ENCODE measurements around the gene FAM76A. TPM values are rescaled to one million over a fixed set of nuclear protein-coding genes. Genes with fewer than 3 reads are reported as not detected.

The FAM76A gene
- total and polyA plus RNA-seq, 2 donors (not counting 3 experiments of a cell fraction or from before 2014, with no cell fraction given) = 1.8 to 12.8 TPM

GRCh38 chr1:27744556-27744955 is 18.8 kb downstream of the FAM76A start:
- CTCF ChIA-PET = interaction anchor here (0.8 to 1.5 kb wide), 3 partner anchors 16 to 25 kb away, joined by 3 to 4 read pairs (median 4); partner anchors contain the start of gene FAM76A
- POLR2A ChIA-PET = no interaction called here
- no peak overlapping the region for H3K4me3 ChIP-seq (replicated peaks in 1 of 3; ENCODE audit: insufficient read depth in 1 of 3, low read depth in 1 of 3, low read length in 3 of 3)
- H4K20me1 ChIP-seq (replicated peaks; ENCODE audit: control insufficient read depth, extremely low read depth, insufficient read depth, low read length) = no peaks in the 10 kb centered on the region
- H3K36me3 ChIP-seq (ENCODE audit: control insufficient read depth in 2 of 2, extremely low read depth in 1 of 2, insufficient read depth in 2 of 2, low read length in 2 of 2) = peaks cover under 1% of the 10 kb centered on the region in 2 experiments
- FAIRE-seq (no peak), DNase-seq (ENCODE audit: low read depth, low spot score) (no peak)
- H3K79me2 ChIP-seq (ENCODE audit: control insufficient read depth, insufficient read depth, low read length) = no peaks in the 10 kb centered on the region
- H2AFZ ChIP-seq (ENCODE audit: low read depth, low read length) = no peak overlapping the region
- intact Hi-C loops (cut with micrococcal nuclease) (no loop called here), dilution Hi-C loops (cut with MboI; ENCODE audit: extremely low pct_ligation_motif_present, low sequenced_read_pairs) (no loop called here)
- H3K4me1 ChIP-seq (ENCODE audit: control insufficient read depth, extremely low read depth, insufficient read depth, low read length) = no peaks in the 10 kb centered on the region
- no peaks in the 10 kb centered on the region for H3K27me3 ChIP-seq (ENCODE audit: control insufficient read depth in 2 of 2, insufficient read depth in 2 of 2, low read length in 2 of 2)
- H3K9me1 ChIP-seq (replicated peaks; ENCODE audit: control insufficient read depth, extremely low read depth, insufficient read depth, low read length) = no peaks in the 10 kb centered on the region
- H3K9me3 ChIP-seq (replicated peaks; ENCODE audit: control insufficient read depth, insufficient read depth, low read length) = no peaks in the 10 kb centered on the region
- TF ChIP-seq GATA2 (IDR thresholded peaks at IDR 0.05; ENCODE audit: insufficient read depth, insufficient read length, low read depth, low read length) = no peak
- no peak for TF ChIP-seq JUN (IDR thresholded peaks at IDR 0.05; ENCODE audit: borderline replicate concordance, insufficient read depth, insufficient read length, low read depth)
- no peak for TF ChIP-seq POLR2AphosphoS5 (IDR thresholded peaks at IDR 0.05; ENCODE audit: insufficient read depth, low read depth, low read length)
- TF ChIP-seq, protein P1, sequence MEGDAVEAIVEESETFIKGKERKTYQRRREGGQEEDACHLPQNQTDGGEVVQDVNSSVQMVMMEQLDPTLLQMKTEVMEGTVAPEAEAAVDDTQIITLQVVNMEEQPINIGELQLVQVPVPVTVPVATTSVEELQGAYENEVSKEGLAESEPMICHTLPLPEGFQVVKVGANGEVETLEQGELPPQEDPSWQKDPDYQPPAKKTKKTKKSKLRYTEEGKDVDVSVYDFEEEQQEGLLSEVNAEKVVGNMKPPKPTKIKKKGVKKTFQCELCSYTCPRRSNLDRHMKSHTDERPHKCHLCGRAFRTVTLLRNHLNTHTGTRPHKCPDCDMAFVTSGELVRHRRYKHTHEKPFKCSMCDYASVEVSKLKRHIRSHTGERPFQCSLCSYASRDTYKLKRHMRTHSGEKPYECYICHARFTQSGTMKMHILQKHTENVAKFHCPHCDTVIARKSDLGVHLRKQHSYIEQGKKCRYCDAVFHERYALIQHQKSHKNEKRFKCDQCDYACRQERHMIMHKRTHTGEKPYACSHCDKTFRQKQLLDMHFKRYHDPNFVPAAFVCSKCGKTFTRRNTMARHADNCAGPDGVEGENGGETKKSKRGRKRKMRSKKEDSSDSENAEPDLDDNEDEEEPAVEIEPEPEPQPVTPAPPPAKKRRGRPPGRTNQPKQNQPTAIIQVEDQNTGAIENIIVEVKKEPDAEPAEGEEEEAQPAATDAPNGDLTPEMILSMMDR (IDR thresholded peaks at IDR 0.05; ENCODE audit: extremely low read depth in 1 of 2, insufficient read depth in 1 of 2, low read depth in 1 of 2, low read length in 2 of 2) = no peak
- no peak for TF ChIP-seq MYC (IDR thresholded peaks at IDR 0.05; ENCODE audit: low read depth, low read length)
- H3K9ac ChIP-seq (replicated peaks; ENCODE audit: extremely low read depth, insufficient read depth, low read length) = no peak overlapping the region
- no peak overlapping the region for H3K27ac ChIP-seq (ENCODE audit: insufficient read depth, low read depth, low read length)
- BruUV-seq (replicated peaks) = no TSS peak
- no peak overlapping the region for H3K4me2 ChIP-seq (ENCODE audit: insufficient read depth, low read length)

GRCh38 chr1:27745466-27745865 is 19.7 kb downstream of the FAM76A start:
- ChIA-PET POLR2A (no interaction called here), CTCF (interaction anchor here (0.6 kb wide), 1 partner anchor 15 kb away, joined by 3 read pairs; no protein-coding TSS in a partner anchor)
- H3K4me1 ChIP-seq (ENCODE audit: control insufficient read depth, extremely low read depth, insufficient read depth, low read length) = no peaks in the 10 kb centered on the region
- FAIRE-seq (no peak), DNase-seq (ENCODE audit: low read depth, low spot score) (no peak)
- no peak overlapping the region for H3K4me2 ChIP-seq (ENCODE audit: insufficient read depth, low read length)
- no peak overlapping the region for H3K27ac ChIP-seq (ENCODE audit: insufficient read depth, low read depth, low read length)
- H4K20me1 ChIP-seq (replicated peaks; ENCODE audit: control insufficient read depth, extremely low read depth, insufficient read depth, low read length) = no peaks in the 10 kb centered on the region
- no peak overlapping the region for H3K9ac ChIP-seq (replicated peaks; ENCODE audit: extremely low read depth, insufficient read depth, low read length)
- no peaks in the 10 kb centered on the region for H3K9me1 ChIP-seq (replicated peaks; ENCODE audit: control insufficient read depth, extremely low read depth, insufficient read depth, low read length)
- no peaks in the 10 kb centered on the region for H3K27me3 ChIP-seq (ENCODE audit: control insufficient read depth in 2 of 2, insufficient read depth in 2 of 2, low read length in 2 of 2)
- H3K36me3 ChIP-seq (ENCODE audit: control insufficient read depth in 2 of 2, extremely low read depth in 1 of 2, insufficient read depth in 2 of 2, low read length in 2 of 2) = peaks cover 2 to 6% of the 10 kb centered on the region in 2 experiments
- H3K79me2 ChIP-seq (ENCODE audit: control insufficient read depth, insufficient read depth, low read length) = no peaks in the 10 kb centered on the region
- TF ChIP-seq, protein P2, sequence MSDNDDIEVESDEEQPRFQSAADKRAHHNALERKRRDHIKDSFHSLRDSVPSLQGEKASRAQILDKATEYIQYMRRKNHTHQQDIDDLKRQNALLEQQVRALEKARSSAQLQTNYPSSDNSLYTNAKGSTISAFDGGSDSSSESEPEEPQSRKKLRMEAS (IDR thresholded peaks at IDR 0.05; ENCODE audit: insufficient read depth, insufficient read length) = no peak
- TF ChIP-seq FOS (IDR thresholded peaks at IDR 0.05; ENCODE audit: borderline replicate concordance, insufficient read depth, low read length) (no peak), JUN (IDR thresholded peaks at IDR 0.05; ENCODE audit: borderline replicate concordance, insufficient read depth, insufficient read length, low read depth) (no peak), GATA2 (IDR thresholded peaks at IDR 0.05; ENCODE audit: insufficient read depth, insufficient read length, low read depth, low read length) (no peak), POLR2A (IDR thresholded peaks at IDR 0.05; ENCODE audit: low read depth, low read length) (no peak), MYC (IDR thresholded peaks at IDR 0.05; ENCODE audit: low read depth, low read length) (no peak), EZH2 (IDR thresholded peaks at IDR 0.05; ENCODE audit: borderline replicate concordance, low read depth, low read length, severe bottlenecking) (no peak), POLR2AphosphoS5 (IDR thresholded peaks at IDR 0.05; ENCODE audit: insufficient read depth, low read depth, low read length) (no peak)
- TF ChIP-seq, protein P1 (IDR thresholded peaks at IDR 0.05; ENCODE audit: extremely low read depth in 1 of 2, insufficient read depth in 1 of 2, low read depth in 1 of 2, low read length in 2 of 2) = no peak
- no peak overlapping the region for H2AFZ ChIP-seq (ENCODE audit: low read depth, low read length)
- H3K4me3 ChIP-seq (replicated peaks in 1 of 3; ENCODE audit: insufficient read depth in 1 of 3, low read depth in 1 of 3, low read length in 3 of 3) = no peak overlapping the region
- dilution Hi-C loops (cut with MboI; ENCODE audit: extremely low pct_ligation_motif_present, low sequenced_read_pairs) = no loop called here
- no TSS peak for BruUV-seq (replicated peaks)
- no peaks in the 10 kb centered on the region for H3K9me3 ChIP-seq (replicated peaks; ENCODE audit: control insufficient read depth, insufficient read depth, low read length)
- intact Hi-C loops (cut with micrococcal nuclease) = no loop called here
